Tibial nerve (tissue), 4 donors: ENCODE results near the gene GNAT2. TPM values are rescaled to one million over a fixed set of nuclear protein-coding genes. Genes with fewer than 3 reads are reported as not detected.
"Not testable (repeated sequence)": the region's sequence is repeated elsewhere in the genome, so short reads cannot be mapped to it uniquely, and the experiment has no call there.

ENCODE experiments used
- DNase-seq, 2 donors: peaks; one replicate each; pipeline ENCODE4 v3.0.0-alpha.2; 2019; ENCODE audit warnings: low spot score in 2 of 2
- H3K27ac ChIP-seq, 4 donors: fragments of 200-600 bp; sonication (generic) in 3 of 4; one replicate each; pipeline ENCODE4 v1.5.1; 2017 to 2019; ENCODE audit warnings: mild to moderate bottlenecking in 1 of 4
- H3K27me3 ChIP-seq, 2 donors: fragments of 200-600 bp; sonication (generic) in 1 of 2; one replicate each; pipeline versions ENCODE4 v1.5.1 to v1.6.0; 2017 to 2019
- H3K36me3 ChIP-seq, 3 donors: fragments of 200-600 bp; sonication (generic); one replicate each; pipeline ENCODE4 v1.5.1; 2018 to 2019
- H3K4me1 ChIP-seq, 4 donors: fragments of 200-600 bp; sonication (generic) in 3 of 4; one replicate each; pipeline ENCODE4 v1.5.1; 2017 to 2019
- H3K4me3 ChIP-seq, 4 donors: fragments of 200-600 bp; sonication (generic) in 3 of 4; one replicate each; pipeline ENCODE4 v1.5.1; 2017 to 2019; ENCODE audit warnings: mild to moderate bottlenecking in 1 of 4, moderate library complexity in 1 of 4
- H3K9me3 ChIP-seq, 4 donors: fragments of 200-600 bp; sonication (generic) in 3 of 4; one replicate each; pipeline ENCODE4 v1.5.1; 2017 to 2019
- CTCF ChIP-seq, 5 experiments: fragments of 200-600 bp in 3 of 5; fragments of 450-650 bp in 2 of 5; sonication (generic) in 3 of 5; IDR thresholded peaks; one replicate each; pipeline ENCODE4 v1.5.1; 2016 to 2019; ENCODE audit warnings: antibody characterized with exemption in 5 of 5, mild to moderate bottlenecking in 3 of 5, moderate library complexity in 2 of 5
- EP300 ChIP-seq, 2 donors: sonication (generic); formaldehyde crosslinking; IDR thresholded peaks; one replicate each; pipeline ENCODE4 v1.6.1; 2017; ENCODE audit warnings: antibody characterized with exemption in 2 of 2, mild to moderate bottlenecking in 1 of 2
- POLR2A ChIP-seq, 2 donors: fragments of 450-650 bp; IDR thresholded peaks; one replicate each; pipeline ENCODE4 v1.6.1; 2017; ENCODE audit warnings: antibody characterized with exemption in 2 of 2, mild to moderate bottlenecking in 2 of 2, moderate library complexity in 2 of 2
- WGBS, 2 donors: methylation state at CpG; one replicate each; pipeline ENCODE4 v1.1.5; 2018; 5-methylcytosine and 5-hydroxymethylcytosine counted together
- total RNA-seq, 4 donors: library from RNA; depleted of rRNA; stranded (reverse); fragments of >200 nt; gene quantifications; one replicate each; pipeline ENCODE4 v1.1.0, GENCODE V29; 2016

Gene GNAT2
- not detected for total RNA-seq

DNA sequence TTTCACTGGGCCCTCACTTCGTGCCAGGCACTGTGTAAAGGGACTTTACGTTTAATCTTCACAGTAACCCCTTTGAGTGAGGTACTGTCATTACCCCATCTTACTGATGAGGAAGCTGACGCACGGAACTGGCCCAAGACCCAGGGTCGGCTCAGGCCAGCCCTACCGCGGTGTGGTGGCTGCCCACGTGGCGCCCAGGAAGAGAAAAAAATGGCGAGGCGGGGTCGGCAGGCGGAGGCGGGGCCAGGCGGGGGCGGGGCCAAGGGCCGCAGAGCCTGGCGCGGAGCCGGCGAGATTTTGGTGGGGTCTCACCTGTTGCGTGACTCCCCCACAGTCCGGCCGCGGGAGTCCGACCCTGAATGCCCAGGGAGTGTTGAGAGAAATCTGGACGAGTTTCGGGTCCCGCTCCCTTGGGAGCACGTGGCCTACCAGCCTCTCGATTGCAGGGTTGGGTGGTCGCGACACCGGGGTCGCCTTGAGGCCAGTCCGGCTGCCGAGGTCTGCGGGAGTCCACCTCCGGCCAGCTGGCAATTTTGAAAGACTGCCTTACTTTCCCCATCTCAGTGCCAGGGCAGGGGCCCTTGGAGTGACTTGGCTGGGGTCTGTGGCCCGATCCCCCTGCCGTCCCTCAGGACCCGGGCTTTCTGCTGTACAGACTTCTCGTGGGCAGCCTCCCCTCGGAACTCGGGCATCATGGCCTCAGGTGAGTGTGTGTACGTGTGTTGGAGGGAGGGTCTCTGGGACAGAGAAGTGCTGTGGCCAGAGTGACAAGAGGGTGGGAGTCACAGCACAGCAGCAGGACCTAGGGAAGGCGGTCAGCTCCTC, at the start of gene GNAT2, which contains the start of gene AMPD2:
Gene GNAT2, minus strand, starts transcription at position 41 of the 825 bp plus-strand sequence. CDS start 6,746 bp downstream, outside the sequence.
Gene AMPD2, plus strand, starts transcription at position 262 of the 825 bp plus-strand sequence. CDS start 1,339 bp downstream, outside the sequence.
- Histone ChIP-seq H3K4me1 (peaks cover 0 to 70% (median 41%) of the 10 kb centered on the region in 4 donors), H3K27me3 (no peaks in the 10 kb centered on the region), H3K27ac (peak within 1 kb of the TSS; percentile 80 to 90 (median 85)), H3K36me3 (no peaks in the 10 kb centered on the region), H3K4me3 (peak within 1 kb of the TSS; percentile 64 to 76 (median 66)), H3K9me3 (no peaks in the 10 kb centered on the region)
- 1 to 2% methylated on average over 37 to 43 of the region's 47 CpGs for WGBS, 2 donors
- TF ChIP-seq EP300 (IDR thresholded peaks at IDR 0.05) (peak in 1 of 2 donors; percentile 62), POLR2A (IDR thresholded peaks at IDR 0.05) (no peak)
- peak; percentile 63 to 74 for DNase-seq

- peak overlapping the region; percentile 40 to 84 (median 70) for H3K27ac ChIP-seq
- H3K27me3 ChIP-seq, result no peaks in the 10 kb centered on the region
- H3K9me3 ChIP-seq, result no peaks in the 10 kb centered on the region
- H3K4me1 ChIP-seq, result peaks cover 0 to 11% (median 3%) of the 10 kb centered on the region in 4 donors
- 3 to 6% methylated on average over 20 to 25 of the region's 26 CpGs for WGBS, 2 donors
- peak overlapping the region; percentile 46 to 75 (median 66) for H3K4me3 ChIP-seq
- no peak for DNase-seq
- H3K36me3 ChIP-seq, result peaks cover 0 to 23% (median 0%) of the 10 kb centered on the region in 3 donors
- TF ChIP-seq CTCF (IDR thresholded peaks at IDR 0.05), result no peak
- TF ChIP-seq EP300 (IDR thresholded peaks at IDR 0.05), result no peak
- TF ChIP-seq POLR2A (IDR thresholded peaks at IDR 0.05), result no peak
These were observed 48.8 kb upstream of the GNAT2 start for GRCh38 chr1:109668123-109668775.

GRCh38 chr1:109667452-109668122, 48.2 kb upstream of the GNAT2 start, which contains the start of gene GSTM2:
Gene GSTM2, plus strand, starts transcription at chr1:109668057. Its CDS starts 59 bp downstream, at chr1:109668116.
- Histone ChIP-seq H3K4me3 (peak within 1 kb of the TSS; percentile 46 to 75 (median 66)), H3K36me3 (peaks cover 0 to 16% (median 0%) of the 10 kb centered on the region in 3 donors), H3K27ac (peak within 1 kb of the TSS; percentile 46 to 84 (median 70)), H3K4me1 (peaks cover 0 to 11% (median 3%) of the 10 kb centered on the region in 4 donors), H3K9me3 (no peaks in the 10 kb centered on the region), H3K27me3 (no peaks in the 10 kb centered on the region)
- peak; percentile 34 to 66 for TF ChIP-seq EP300 (IDR thresholded peaks at IDR 0.05)
- peak in 1 of 2 donors; percentile 60 for TF ChIP-seq POLR2A (IDR thresholded peaks at IDR 0.05)
- TF ChIP-seq CTCF (IDR thresholded peaks at IDR 0.05), result no peak
- WGBS, 2 donors, result 7 to 11% methylated on average over 16 to 22 of the region's 22 CpGs
- peak; percentile 87 to 88 for DNase-seq

DNA sequence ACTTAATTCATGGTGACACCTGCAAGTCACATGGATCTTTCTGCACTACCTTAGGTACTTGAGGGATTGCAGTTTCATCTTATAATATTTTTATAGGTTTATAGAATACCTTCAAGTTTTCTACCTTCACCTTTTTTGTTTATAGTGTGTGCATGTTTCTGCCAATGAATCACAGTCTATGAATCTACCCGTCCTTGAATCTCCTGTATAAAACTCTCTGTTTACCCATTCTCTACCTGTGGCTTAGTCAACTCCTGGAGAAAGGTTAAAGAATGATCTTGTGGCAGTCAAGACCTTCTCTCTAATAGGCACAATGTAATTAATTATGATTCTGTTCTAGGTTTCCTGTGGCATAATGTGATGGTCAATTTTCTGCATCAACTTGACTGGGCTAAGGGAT, 45.3 kb upstream of the GNAT2 start:
- Histone ChIP-seq H3K9me3 (no peaks in the 10 kb centered on the region), H3K4me1 (peaks cover 0 to 11% (median 3%) of the 10 kb centered on the region in 4 donors), H3K27me3 (no peaks in the 10 kb centered on the region), H3K4me3 (no peak overlapping the region), H3K27ac (no peak overlapping the region), H3K36me3 (peaks cover 0 to 19% (median 0%) of the 10 kb centered on the region in 3 donors)
- no peak for TF ChIP-seq EP300 (IDR thresholded peaks at IDR 0.05)
- no peak for TF ChIP-seq POLR2A (IDR thresholded peaks at IDR 0.05)
- TF ChIP-seq CTCF (IDR thresholded peaks at IDR 0.05), result no peak
- DNase-seq, result no peak
- 88 to 96% methylated on average over 1 of the region's 1 CpG for WGBS, 2 donors

DNA sequence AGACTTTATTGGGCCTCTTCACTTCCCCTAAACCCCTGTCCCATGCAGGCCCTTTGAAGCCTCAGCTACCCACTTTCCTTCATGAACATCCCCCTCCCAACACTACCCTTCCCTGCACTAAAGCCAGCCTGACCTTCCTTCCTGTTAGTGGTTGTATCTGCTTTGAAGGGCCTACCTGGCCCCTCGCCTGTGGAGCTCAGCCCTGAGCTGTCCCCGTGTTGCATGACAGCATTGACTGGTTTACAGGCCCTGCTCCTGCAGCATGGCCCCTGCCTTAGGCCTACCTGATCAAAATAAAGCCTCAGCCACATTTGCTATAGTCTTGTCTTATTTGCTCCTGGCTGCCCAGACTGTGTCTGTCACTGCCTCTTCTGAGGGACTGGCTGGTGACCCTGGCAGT, 42.0 kb upstream of the GNAT2 start:
- Histone ChIP-seq H3K4me3 (no peak overlapping the region), H3K27me3 (no peaks in the 10 kb centered on the region), H3K36me3 (peaks cover 0 to 43% (median 0%) of the 10 kb centered on the region in 3 donors), H3K27ac (no peak overlapping the region), H3K9me3 (no peaks in the 10 kb centered on the region), H3K4me1 (peaks cover 0 to 11% (median 2%) of the 10 kb centered on the region in 4 donors)
- TF ChIP-seq POLR2A (IDR thresholded peaks at IDR 0.05) (no peak), CTCF (IDR thresholded peaks at IDR 0.05) (no peak), EP300 (IDR thresholded peaks at IDR 0.05) (no peak)
- WGBS, 2 donors, result 81 to 84% methylated on average over 2 of the region's 2 CpGs
- no peak for DNase-seq

GRCh38 chr1:109660691-109661026, 41.2 kb upstream of the GNAT2 start:
- H3K4me3 ChIP-seq, H3K27me3 ChIP-seq, H3K9me3 ChIP-seq, H3K27ac ChIP-seq, DNase-seq: not testable (repeated sequence)
- peaks cover 0 to 11% (median 2%) of the 10 kb centered on the region in 4 donors for H3K4me1 ChIP-seq
- peaks cover 0 to 43% (median 0%) of the 10 kb centered on the region in 3 donors for H3K36me3 ChIP-seq
- 61 to 75% methylated on average over 4 of the region's 4 CpGs for WGBS, 2 donors
